Frontal cortex (tissue), 4 donors: ENCODE data around the gene PTPRD. TPM values are rescaled to one million over a fixed set of nuclear protein-coding genes. Genes with fewer than 3 reads are reported as not detected.

Experiments used
- DNase-seq, 2 donors: peaks; one replicate each; pipeline ENCODE4 v3.0.0; 2012; ENCODE audit warnings: low spot score in 2 of 2
- FAIRE-seq: peaks from 2 replicates; lab custom pipeline; 2012; peaks lifted over from hg19 to GRCh38; lab: Jason Lieb, UNC
- total RNA-seq: library from RNA; depleted of rRNA; stranded (reverse); fragments of >200 nt; gene quantifications from one replicate; pipeline ENCODE4 v1.2.3, GENCODE V29; 2014
- donor health status: control.
- donor health status: control.
- donor health status: control.

The PTPRD gene
- total RNA-seq, 1 donor from 2014 or later = 191 TPM

DNA sequence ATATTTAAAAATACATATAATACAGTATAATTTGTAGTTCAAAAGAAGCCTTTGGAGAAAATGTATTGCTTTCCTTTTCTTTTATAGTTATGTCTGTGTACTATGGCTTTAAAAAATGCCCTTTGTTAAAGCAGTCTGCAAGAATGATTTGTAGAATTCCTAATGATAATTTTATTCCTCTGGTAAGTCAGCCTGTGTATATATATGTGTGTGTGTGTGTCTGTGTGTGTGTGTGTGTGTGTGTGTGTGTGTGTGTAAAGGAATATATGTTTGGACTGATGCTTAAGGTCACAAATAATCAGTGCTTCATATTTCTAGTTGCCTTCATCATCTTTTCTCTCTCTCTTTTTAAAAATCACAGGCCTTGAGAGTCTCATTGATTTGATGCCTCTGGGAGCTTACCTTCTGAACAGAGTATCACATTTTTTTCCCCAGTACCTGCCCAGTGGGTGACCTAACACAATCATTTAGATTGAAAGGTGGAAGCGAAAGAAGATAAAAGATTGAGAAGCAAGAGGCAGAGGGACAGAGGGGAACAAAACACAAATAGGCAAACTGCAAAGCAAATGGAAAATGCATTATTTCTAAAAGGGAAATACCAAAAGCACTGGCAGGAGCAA lies 2104.0 kb downstream of the PTPRD start:
- FAIRE-seq (no peak), DNase-seq (no peak)

DNA sequence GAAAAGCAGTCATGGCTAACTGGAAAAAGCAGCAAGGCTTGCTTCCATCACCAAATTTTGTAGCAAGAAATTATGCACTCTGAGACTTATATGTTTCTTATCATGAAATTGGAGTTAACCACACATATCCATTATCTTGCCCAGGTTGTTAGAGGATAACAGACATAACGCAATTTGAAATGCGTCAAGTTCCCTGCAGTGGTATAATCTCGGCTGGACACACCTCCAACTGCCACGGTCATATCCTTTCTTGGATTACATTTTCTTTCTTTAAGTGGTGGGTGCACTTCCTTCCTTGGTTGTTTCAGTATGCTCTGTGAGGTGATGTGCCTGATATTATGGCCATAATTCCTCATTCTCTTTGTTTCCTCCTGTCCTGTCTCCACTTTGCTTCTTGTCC lies 2118.2 kb downstream of the PTPRD start:
- no peak for DNase-seq

GRCh38 chr9:8492679-8493078 lies 2120.1 kb downstream of the PTPRD start:
- DNase-seq (no peak), FAIRE-seq (no peak)

More for the DNA sequence above, 2118.2 kb downstream of the PTPRD start:
- FAIRE-seq = no peak

- DNase-seq = no peak
- FAIRE-seq = no peak
Observed at GRCh38 chr9:8492024-8492423, 2120.8 kb downstream of the PTPRD start.

DNA sequence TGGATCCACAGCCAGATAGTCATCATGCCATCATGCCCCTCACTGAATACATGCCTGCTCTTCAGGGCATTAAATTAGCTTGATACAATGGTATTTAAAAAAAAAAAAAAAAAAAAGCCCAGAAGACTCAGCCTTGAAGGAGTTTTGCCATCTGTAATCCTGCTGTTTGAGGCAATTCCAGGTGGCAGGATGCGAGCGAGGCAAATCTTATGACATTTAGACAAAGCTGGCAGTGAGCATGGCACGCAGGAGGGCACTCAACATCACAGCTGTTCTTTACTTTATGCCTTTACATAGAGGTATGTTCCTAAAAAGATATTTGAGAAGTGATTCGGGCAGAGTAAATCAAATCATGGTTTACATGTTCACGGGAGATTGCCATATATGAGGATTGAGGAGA lies 2121.2 kb downstream of the PTPRD start:
- FAIRE-seq = no peak
- no peak for DNase-seq

- DNase-seq (no peak), FAIRE-seq (no peak)
Observed at GRCh38 chr9:8489835-8490234, 2123.0 kb downstream of the PTPRD start.

GRCh38 chr9:8486095-8486494 lies 2126.7 kb downstream of the PTPRD start:
- FAIRE-seq (no peak), DNase-seq (no peak)

DNA sequence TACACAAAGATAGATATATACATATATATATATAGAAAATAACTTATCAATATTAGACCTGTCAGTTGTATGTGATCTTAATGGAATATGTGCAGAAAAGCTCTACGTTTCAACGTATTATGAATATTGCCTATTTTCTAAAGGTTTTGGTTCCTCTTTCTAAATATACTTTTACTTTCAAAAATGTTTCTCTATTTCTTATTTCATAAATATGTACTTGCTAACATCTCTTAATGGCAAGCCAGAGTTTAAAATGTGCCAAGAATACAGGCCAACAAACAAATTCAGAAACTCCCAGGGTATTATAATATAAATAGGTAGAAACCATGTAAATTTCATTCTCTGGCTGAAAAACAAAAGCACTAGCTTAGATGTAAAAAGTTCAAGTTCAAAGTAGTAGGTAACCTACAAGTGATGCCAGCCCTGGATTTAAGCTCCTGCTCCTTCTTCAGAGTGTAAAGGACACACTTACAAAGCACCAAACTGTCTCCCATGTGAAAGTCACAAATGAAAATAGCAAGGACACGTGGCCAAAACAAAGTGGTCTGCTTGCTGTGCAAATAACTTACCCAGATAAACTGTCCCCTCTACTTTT lies 2128.1 kb downstream of the PTPRD start:
- DNase-seq = no peak
- no peak for FAIRE-seq

DNA sequence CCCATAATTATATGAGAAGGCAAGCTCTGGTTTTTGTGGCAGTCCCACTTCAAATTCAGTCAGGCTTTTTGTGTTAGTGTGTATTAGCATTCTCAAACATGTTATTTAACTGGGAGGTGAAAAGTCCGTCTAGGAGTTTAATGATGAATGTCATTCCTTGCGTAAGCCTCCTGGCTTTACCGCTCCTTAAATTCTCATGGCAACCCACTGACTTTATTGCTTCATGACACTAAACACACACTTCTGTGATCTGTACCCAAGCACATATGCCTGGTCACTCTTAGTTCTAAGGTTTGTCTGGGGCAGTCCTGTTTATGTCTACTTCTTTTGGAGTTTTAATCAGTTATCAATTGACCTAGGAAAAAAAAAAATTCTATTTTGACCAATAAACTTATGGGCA lies 2135.4 kb downstream of the PTPRD start:
- no peak for DNase-seq
- FAIRE-seq = no peak

- FAIRE-seq (no peak), DNase-seq (no peak)
Observed at GRCh38 chr9:8474937-8475336, 2137.9 kb downstream of the PTPRD start.

DNA sequence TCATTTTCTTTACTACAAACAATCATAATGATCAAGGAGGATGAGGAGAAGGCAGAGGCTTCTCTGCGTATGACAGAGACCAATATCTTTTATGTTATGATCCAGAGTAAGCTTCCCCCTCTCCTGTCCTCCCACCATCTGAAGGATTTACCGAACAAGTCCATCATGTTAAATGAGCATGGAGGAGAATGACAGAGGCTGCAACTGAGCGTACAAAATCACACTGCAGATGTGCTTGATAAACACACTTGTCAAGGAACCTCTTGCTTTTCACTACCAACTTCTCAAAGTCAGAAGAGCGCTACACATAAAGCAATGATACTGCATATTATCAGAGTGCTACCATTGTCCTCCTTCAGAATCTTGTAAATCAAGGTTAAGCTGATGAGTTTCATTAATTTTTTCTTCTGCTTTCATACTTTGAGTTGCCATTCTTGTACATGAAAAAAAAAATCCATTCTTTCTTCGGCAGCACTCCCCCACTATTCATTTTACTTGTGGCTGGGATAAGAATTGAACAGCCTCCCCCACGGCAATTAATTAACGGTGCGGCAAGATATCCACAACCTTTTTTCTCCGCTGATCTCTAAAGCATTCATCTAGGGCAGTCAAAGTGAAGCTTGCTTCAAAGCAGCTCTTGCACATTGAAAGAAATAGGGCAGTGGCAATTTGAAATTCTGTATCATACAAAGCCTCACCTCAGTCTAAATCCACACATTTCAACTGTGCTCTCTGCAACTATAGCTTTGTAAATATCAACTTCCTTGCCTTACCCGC lies 2139.4 kb downstream of the PTPRD start:
- DNase-seq (no peak), FAIRE-seq (no peak)

DNA sequence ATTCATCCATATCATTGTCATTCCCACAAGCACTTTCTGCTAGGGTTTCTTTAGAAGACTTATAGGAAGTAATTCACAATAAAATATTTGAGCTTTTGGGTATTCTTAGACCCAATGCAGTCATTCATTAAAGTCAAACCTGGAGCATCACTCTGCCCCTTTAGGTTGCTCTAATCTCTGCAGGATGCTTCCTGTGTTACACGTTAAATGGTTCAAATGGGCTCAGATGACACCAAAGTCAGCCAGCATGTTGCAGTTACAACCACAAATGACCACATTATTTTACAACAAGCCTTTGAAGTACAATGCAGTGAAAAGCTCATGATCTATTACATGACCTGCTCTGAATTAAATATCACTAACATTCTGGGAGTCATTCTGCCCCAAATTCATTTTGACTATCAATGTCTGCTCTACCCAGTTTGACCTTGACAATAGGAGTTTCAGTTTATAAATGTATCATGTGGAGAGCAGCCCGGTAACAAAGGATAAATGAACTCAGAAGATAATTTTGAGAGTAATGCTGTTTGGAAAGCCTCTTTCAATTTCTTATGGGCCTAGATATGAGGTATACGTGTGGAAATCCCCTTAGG lies 2144.7 kb downstream of the PTPRD start:
- DNase-seq (no peak), FAIRE-seq (no peak)

GRCh38 chr9:8457816-8458215 lies 2155.0 kb downstream of the PTPRD start:
- FAIRE-seq (no peak), DNase-seq (no peak)

- DNase-seq = no peak
- FAIRE-seq = peak; percentile 30
Observed at GRCh38 chr9:8457055-8457454, 2155.7 kb downstream of the PTPRD start.

- no peak for DNase-seq
- FAIRE-seq = no peak
Observed at GRCh38 chr9:8456344-8456743, 2156.5 kb downstream of the PTPRD start.

GRCh38 chr9:8450810-8451545 lies 2161.8 kb downstream of the PTPRD start:
- DNase-seq = no peak
- FAIRE-seq = no peak

DNA sequence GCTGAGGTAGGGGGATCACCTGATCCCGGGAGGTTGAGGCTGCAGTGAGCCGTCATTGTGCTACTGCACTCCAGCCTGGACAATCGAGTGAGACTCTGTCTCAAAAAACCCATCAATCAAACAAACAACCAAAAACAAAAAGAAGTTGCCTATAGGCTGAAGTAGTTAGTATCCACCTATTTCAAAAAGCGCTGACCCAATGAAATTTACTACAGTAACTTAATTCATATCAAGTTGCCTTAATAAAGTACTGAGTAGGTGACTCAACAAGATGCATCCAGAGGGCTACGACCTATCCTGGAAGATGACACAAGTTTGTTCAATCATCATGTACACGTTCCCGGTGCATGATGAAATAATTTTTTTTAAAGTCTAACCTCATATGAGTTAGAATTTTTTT lies 2164.6 kb downstream of the PTPRD start:
- FAIRE-seq (no peak), DNase-seq (no peak)

- no peak for FAIRE-seq
- DNase-seq = no peak
Observed at GRCh38 chr9:8447601-8448000, 2165.2 kb downstream of the PTPRD start.

DNA sequence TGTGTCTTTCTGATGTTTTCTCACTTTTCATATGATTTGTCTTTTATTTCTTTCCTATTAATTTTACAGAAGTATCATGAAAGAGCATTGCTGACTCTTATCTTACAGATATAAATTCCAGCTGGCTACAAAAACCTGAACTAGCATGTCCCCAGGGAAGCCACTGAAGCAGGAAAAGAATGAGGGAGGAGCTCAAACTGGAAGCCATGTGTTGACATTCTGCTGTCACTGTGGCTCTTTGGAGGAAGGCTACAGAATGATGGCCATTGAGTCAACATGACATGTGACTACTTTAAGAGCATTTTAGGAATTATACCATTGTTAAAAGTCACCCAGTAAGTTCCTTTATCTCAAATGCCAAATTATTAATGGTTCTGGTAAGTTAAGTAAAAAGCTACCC lies 2174.9 kb downstream of the PTPRD start:
- DNase-seq (no peak), FAIRE-seq (no peak)

DNA sequence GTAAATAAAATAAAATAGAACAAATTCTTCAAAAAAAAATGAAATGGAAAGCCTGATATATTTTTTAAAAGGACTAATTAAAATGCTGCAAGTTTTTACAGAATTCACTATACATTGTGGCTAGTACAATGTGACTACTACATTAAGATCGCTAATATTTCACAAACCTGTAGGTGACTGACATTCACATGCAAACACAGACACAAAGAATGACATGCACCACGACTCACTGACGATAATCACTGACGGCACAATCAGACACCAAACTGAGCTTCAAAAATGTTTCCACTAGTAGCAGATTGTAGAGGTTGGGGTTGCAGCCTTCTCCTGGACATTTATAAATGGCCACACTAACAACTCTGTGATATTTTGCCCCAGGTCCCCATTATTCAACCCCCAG lies 2175.5 kb downstream of the PTPRD start:
- FAIRE-seq = no peak

More for the DNA sequence above, 2175.5 kb downstream of the PTPRD start:
- no peak for DNase-seq
